ENCODE results near the gene TSHR.

TSHR gene

GRCh38 chr14:81005540-81006228 lies 50.3 kb downstream of the TSHR start:
- no peak for TF ChIP-seq CTCF (IDR thresholded peaks at IDR 0.05)

- no peak for TF ChIP-seq CTCF (IDR thresholded peaks at IDR 0.05)
Observed at GRCh38 chr14:81006266-81006665, 50.8 kb downstream of the TSHR start.

- TF ChIP-seq CTCF (IDR thresholded peaks at IDR 0.05) = no peak
Observed at GRCh38 chr14:81007131-81007530, 51.7 kb downstream of the TSHR start.

GRCh38 chr14:81009346-81009745 lies 53.9 kb downstream of the TSHR start:
- no peak for TF ChIP-seq CTCF (IDR thresholded peaks at IDR 0.05)

DNA sequence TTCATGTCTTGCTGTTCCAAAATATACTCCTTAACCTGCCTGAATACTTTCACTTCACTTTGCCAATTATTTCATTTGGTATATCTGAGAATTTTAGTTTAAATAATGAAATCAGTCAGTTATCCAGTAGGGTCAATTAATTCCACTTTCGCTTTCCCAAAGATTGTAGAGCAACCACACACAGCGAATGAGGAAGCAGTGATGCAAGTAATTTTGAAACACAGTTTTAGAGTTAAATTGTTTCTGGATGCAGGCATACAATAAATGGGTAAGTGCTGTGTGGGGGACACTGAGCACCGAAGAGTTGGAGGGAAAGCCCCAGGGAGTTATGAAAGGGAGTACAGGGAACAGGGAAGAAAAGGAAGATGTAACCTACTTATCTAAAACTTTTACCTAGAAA lies 62.8 kb downstream of the TSHR start:
- no peak for TF ChIP-seq CTCF (IDR thresholded peaks at IDR 0.05)

DNA sequence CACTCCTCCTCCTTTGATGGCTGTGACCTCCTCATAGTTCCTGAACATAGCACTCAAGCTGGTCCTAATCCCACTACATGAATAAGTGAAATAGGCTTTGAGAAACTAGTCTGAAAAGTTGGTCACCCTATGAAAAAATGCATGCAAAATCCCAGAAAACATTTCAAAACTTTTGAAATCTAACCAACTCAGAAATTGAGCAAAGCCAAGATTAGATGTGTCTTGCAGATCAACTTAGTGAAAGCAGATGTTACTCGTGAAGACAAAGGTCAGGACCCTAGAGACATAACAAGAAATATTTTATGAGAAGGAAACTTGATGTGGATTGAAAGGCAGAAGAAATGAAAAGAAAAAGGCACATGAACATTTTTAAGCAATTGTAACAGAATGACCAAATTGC lies 63.3 kb downstream of the TSHR start:
- TF ChIP-seq CTCF (IDR thresholded peaks at IDR 0.05) = no peak

- no peak for TF ChIP-seq CTCF (IDR thresholded peaks at IDR 0.05)
Observed at GRCh38 chr14:81023095-81023710, 67.8 kb downstream of the TSHR start.

All from LNCAP (cell line).